HL-60/S4 treated with phorbol 12-myristate 13-acetate at 8.2 ng/mL for 4 days and 3 days (cell line): ENCODE results near the gene RELCH.

Experiments used
- in situ Hi-C: fragments of 300-500 bp; cut with MboI; formaldehyde crosslinking; loops from 2 replicates; pipeline ENCODE4 v1.15.0; 2022; ENCODE audit warnings: low sequenced_read_pairs

The RELCH gene

DNA sequence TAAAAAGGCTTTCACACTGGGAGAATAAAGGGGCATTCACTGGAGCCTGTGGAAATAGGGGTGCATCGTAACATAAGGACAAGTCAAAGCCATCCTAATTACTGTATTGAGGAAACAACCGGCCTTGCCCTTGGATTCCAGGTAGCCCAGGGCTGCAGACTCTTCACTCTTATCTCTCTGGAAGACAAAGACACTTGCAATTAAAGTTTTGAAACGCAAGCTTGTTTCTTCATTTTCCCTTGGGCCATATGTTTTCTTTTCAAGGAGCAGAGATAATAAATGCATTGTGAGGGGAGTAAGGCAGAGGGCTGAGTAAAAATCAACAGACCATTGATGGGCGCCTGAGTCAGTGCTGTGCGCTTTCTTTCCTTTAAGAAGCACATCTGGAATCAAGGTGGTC, 149.6 kb downstream of the RELCH start:
- in situ Hi-C loops = no loop called here

DNA sequence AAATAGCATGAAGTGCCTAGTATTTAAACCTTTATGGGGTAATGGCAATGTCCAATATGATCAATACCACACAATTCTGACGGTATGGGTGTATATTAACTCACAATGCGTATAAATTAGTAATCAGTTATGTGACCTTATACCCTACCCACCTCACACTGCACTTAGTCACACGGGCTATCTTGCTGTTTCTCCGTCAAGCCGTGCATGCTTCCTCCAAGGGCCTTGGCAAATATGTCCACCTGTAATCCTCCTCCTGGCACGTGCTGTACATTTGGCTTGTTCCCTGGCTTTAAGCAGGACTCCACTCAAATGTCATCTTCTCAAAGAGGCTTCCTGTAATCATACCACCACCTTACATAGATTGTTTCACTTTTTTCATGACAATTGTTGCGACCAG, 150.3 kb downstream of the RELCH start:
- in situ Hi-C loops = no loop called here

DNA sequence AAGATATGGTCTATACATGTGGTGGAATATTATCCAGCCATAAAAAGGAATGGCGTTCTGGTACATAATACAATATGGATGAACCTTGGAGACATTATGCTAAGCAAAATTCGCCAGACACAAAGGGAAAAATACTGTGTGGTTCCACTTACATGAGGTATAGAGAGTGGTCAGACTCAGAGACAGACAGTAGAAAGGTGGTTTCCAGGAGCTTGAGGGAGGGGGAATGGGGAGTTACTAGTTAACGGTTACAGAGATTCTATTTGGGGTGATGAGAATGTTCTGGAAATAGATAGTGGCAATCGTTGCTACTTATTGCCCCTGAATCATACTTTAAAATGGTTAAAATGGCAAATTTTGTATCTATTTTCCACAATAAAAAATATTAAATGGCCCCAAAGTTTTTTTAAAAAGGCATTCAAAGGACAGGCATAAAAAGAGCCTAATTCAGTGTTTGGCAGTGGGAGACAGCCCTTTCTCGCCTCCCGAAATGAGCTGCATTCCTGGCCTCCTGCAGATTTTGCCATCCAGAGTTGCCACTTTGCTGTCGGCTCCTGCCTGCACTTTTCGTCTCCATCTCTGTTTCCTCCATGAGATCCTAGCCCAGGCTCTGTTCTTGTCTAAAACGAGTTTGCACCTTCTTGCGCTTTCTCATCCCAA, 151.5 kb downstream of the RELCH start:
- in situ Hi-C loops = no loop called here

DNA sequence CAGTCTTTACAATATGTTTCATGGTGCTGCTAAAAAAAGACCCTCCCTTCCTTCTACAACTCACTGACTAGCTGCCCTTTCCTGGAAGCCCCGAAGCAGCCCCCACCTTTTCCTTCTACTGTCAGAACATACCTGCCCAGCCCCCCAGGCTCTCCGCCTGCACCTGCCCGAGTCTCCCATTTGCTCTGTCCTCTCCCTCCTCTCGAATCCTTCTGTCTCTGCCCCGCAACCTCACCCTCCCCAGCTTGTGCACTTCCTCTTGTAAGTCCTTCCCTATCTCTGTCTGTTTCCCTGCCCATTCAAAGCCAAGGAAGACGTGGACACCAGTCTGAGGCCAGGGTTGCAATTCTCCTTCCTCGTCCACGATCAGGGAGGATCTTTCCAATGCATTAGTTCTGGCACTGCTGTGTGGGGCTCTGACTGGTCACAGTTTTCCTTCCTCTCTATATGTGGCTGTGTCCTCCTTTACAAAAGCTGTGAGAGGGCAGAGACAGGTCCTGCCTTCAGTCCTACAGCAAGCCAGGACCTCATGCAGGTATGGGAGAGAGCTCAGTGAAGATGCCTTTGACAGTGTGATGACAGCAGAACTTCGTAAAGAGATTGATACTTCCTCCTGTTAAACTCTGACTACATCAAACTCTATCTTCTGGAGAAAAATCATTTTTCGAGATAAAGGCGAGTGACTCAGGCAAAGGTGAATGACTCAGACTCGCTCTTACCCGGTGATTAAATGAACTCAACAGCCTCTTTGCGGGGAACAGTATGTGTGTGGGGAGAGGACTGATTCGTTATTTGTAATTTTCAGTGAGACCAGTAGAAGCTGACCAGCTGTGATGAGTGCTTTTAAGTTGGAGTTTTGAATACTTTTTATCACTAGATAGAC, 152.3 kb downstream of the RELCH start:
- in situ Hi-C loops = no loop called here

DNA sequence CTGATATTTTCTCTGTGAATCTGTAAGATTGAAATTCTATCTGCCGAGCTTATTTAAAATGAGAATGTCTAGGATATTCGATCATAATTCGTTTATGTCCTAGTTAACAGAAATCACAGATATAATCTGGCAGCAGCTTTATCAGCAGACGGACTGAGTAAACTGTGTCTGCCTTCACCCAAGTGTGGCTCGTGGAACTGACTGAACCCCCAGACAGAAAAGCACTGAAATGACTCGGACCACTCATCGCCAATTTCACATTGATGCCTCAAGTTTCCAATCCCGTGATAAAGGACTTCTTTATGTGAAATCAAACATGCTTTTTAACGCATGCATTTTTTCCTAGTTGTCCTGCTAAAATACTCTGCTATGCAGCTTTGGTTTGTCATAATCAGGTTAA, 153.9 kb downstream of the RELCH start:
- in situ Hi-C loops = no loop called here

DNA sequence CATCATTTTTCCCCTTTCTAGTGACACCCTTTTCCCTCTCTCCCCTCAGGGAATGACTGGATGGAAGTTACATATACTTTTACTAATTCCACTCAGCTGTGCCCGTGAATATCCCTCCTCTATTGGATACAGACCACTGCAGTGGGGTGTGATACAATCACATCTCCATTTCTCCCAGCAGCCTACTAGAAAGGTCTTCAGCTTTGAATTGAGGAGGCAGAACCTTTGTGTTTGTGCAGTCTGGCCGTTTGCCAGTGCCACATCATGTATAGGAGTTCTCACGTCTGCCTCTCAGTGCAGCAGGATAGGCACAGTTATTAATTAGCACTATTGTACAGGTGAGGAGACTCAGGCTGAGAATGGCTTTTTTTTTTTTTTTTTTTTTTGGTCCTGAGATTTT, 154.4 kb downstream of the RELCH start:
- in situ Hi-C loops = no loop called here

DNA sequence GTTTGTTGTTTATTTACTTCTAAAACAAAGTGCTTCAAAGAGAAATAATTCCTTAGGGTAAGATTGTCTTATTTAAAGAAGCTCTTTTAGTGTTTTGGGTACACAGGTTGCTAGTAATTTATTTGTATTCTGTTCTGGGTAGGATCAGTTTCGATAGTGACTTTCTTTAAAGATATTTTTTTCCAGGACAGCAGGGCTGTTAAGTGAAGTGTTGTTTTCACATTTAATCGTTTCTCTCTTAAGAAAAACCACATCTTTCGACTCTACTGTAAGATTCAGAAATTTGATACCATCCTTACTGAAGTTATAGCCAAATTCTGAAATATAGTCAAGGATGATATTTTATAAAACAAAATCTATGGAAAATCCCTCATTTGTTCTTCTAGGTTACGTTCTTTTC, 155.8 kb downstream of the RELCH start:
- in situ Hi-C loops = no loop called here

DNA sequence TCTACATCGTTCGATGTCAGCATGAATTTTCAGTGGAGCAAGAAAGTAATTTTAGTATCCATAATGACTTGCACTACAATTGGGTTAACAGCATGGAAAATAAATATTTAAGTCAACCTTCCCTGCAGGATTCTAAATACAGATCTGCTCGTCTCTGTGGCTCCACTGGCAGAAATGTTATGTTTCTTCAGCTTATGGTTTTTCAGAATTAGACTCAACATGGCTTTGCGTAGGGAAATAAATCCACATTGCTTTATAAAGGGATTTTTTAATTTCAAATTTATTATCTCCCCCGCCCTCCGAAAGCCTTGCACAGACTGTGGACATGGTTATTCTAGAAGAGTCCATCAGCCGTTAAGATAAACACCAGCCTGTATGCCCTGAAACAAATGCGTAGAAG, 156.3 kb downstream of the RELCH start:
- in situ Hi-C loops = no loop called here

DNA sequence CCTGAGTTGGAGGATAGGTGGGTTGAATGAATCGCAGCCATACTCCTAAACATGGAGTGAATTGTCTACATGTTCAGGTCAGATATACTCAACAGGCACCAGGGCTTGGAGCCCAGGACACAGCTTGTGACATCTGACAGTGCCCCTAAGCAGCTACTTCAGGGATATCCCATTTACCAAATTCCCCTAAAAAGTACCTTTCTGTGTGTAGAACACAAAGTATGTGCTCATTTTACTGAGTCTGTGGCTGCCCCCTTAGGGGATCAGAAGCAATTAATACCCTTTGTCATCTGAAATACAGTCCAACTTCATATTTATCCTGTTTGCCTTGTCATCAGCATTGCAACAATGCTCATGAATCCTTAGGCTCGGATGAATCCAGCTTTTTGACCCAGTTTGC, 158.9 kb downstream of the RELCH start:
- in situ Hi-C loops = no loop called here

DNA sequence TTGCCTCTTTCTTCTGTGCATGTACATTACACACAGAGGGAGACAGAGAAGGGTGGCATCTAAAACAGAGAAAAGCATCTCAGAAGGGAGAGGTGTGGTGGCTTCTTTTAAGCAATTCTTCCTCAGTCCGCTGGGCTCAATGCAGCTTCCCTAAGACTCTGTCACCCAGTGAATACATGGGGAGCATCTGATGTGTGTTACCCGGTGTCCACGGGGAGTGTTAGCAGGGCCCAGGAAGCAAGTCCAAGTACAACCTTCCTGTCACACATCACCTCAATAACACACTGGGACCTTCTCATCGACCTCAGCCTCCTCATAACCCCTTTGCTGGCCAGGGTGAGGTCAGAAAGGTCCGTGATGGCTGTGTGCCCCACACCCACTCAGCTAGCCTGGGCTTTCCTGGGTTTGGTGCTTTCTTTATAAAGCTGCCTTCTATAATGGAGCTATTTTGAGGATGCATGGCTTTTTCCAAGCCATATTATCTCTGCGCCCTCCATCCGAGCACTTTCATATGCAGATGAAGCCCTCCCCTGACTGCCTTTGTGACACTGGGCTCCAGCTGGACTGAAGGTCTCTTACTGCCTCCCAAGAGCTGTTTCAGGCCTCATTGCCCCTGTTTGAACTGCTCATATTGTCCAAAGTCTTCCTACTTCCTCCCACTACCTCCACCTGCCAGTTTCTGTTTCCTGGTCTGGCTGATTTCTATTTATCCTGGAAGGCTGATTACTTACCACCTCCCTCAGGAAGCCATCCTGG, 159.5 kb downstream of the RELCH start:
- in situ Hi-C loops = no loop called here

DNA sequence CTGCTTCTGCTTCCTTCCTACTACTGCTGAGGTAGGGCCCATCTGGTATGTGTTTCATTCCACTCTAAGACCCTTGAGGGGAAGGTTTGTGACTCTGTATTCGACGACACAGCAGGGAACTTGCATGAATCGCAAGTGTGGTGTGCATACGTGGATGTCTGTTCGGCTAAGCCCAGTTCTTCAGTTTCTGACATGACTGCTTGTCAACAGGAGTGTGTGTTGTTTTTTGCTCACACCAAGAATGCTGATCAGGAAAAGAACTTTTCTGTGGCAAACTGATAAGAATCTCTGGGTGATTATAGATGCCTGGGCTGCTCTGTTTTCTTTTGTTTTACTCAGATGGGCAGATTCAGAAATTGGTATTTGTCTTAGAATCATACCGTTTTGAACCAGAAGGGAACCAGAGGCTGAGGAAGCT, 160.0 kb downstream of the RELCH start:
- in situ Hi-C loops = no loop called here

DNA sequence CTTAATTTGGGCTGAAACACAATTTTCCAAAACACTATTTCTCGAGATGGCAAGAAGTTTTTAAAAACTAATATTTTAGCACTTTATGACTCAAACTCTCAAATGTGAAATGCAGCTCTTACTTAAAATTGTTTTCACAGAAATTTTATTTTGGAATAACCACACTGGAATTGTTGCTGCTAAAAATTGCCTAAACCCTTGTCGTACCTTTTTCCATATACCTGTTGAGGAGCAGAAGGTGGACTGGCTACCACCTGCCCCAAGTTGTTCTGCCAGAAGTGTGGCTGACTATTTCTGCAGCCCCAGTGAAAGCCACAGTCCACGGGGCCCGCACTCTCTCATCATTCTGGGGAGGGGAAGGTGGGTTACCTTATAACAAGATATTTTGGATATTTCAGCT, 161.4 kb downstream of the RELCH start:
- in situ Hi-C loops = no loop called here

DNA sequence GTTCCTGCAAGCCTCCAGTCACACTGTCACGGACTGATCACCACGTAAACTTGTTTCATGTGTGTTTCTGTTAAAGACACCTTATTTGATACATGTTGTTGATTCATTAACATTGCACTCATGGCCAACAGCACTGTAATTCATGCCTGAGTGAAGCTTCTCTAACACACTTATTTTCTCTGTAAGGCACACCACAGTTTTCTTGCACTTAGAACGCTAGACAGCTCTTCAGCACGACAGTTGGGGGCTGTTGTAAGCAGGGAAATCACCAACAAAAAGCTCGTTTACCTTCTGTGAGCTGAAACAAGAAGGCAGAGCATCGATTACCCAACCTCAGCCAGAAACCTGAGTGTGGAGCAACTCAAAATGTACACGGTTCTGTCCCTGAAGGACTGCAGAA, 166.1 kb downstream of the RELCH start:
- in situ Hi-C loops = no loop called here

DNA sequence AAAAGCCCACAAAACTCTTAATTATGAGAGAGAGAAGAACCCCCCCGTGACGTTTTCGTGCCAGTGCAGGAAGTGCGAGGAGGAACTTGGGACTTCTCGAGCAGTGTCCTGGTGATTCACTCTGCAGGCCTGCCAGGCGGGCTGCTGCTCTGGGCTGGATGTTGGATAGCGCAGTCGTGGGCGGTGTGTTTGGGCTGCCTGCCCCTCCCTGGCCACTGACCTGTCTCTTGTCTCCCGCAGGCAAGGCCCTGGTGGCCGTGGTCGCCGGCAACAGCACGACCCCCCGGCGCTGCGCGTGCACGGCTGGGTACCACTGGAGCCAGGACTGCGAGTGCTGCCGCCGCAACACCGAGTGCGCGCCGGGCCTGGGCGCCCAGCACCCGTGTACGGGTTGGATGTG, 167.1 kb downstream of the RELCH start:
- in situ Hi-C loops = no loop called here

DNA sequence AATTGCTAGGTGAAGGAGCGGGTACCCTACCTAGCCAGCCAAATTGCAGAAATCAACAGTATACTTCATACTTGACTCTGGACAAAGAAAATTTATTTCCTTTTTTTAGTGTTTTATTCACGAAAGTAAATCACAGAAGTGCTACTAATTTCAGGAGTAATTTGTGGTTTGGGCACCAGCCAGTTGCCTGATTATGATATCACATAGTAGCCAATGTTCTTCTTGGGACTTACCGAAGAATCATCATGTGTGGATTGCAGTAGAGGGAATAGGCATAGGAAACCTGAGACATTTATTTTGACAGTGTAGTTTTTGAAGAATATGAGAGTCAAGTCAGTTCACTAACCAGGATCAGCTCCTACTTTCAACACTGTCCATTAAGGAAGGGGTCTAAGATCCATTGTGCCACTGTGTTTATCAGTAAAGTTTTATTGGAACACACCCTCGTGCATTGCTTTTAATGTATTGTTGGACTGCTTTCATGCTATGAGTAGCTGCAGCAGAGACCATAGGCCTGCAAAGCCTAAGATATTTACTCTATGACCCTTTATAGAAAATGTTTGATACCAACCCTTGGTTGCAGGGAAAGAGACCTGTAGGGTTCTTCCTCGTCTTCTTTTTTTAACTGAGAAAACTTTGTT, 170.1 kb downstream of the RELCH start:
- in situ Hi-C loops = no loop called here
